GM12872 (cell line): Measurements from ENCODE around the gene MINDY2.

ENCODE experiments used
- CTCF ChIP-seq: IDR thresholded peaks from 3 replicates; pipeline ENCODE4 v1.5.1; 2011; ENCODE audit warnings: low read depth, mild to moderate bottlenecking, low read length, moderate library complexity; ENCODE audit not compliant: insufficient read depth

Gene MINDY2

DNA sequence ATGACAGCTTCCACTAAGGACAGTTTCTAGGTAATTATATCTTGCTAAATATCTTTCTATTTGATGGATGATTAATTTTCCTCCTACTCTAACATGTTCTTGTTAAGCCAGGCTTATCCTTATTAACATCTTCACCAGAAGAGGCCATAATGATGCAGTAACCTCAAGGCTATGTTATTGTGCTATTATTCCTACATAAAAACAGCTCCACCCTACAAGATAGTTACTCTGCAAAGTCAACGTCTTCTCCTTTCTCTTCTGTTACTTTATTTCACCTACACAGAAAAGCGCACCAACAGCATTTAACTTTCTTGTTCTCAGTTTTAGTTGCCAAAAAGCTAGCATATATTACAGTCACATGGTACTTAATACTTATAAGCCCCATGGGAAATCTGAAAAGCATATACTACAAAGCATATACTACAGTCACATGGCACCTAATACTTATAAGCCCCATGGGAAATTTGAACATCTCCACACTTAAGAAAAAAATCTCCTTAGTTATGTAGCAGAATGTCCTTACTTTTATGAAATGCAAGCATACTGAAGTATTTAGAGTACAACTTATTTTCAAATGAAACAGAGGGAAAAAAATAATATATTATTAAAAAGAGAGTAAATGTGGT, 35.0 kb upstream of the MINDY2 start:
- no peak for TF ChIP-seq CTCF

- no peak for TF ChIP-seq CTCF
Measured at GRCh38 chr15:58737298-58737697, 33.8 kb upstream of the MINDY2 start.

- no peak for TF ChIP-seq CTCF
Measured at GRCh38 chr15:58738046-58738707, 32.9 kb upstream of the MINDY2 start.

GRCh38 chr15:58740436-58740835, 30.7 kb upstream of the MINDY2 start:
- no peak for TF ChIP-seq CTCF

GRCh38 chr15:58741032-58741431, 30.1 kb upstream of the MINDY2 start:
- no peak for TF ChIP-seq CTCF

GRCh38 chr15:58742022-58742813, 28.9 kb upstream of the MINDY2 start:
- no peak for TF ChIP-seq CTCF

GRCh38 chr15:58742819-58743502, 28.1 kb upstream of the MINDY2 start:
- TF ChIP-seq CTCF = no peak
